Coronary artery (tissue), 2 donors: ENCODE results near the gene DUSP2.

Source experiments
- DNase-seq: peaks from one replicate; pipeline ENCODE4 v3.0.0-alpha.2; 2017; ENCODE audit warnings: low spot score
- H3K27ac ChIP-seq, 2 donors: fragments of 200-600 bp; sonication (generic); one replicate each; pipeline ENCODE4 v1.5.1; 2016 to 2019
- H3K4me3 ChIP-seq: fragments of 200-600 bp; sonication (generic); 2 replicates; pipeline ENCODE4 v1.5.1; 2016; ENCODE audit warnings: mild to moderate bottlenecking, moderate library complexity
- CTCF ChIP-seq: fragments of 200-600 bp; sonication (generic); IDR thresholded peaks from one replicate; pipeline ENCODE4 v1.5.1; 2019; ENCODE audit warnings: antibody characterized with exemption

Gene DUSP2

GRCh38 chr2:96139181-96139758 is 6.0 kb downstream of the DUSP2 start:
- no peak for TF ChIP-seq CTCF
- no peak overlapping the region for H3K27ac ChIP-seq

GRCh38 chr2:96138179-96139145 is 6.8 kb downstream of the DUSP2 start, which contains the start of gene ASTL:
ASTL (minus strand) TSS chr2:96138502; CDS start chr2:96138436, 66 bp downstream.
- Histone ChIP-seq H3K4me3 (no peak within 1 kb of the TSS), H3K27ac (no peak within 1 kb of the TSS)
- TF ChIP-seq CTCF, result no peak
- DNase-seq, result no peak

More at GRCh38 chr2:96139181-96139758, 6.0 kb downstream of the DUSP2 start:
- H3K4me3 ChIP-seq, result no peak overlapping the region
- no peak for DNase-seq

GRCh38 chr2:96137321-96138178 is 7.7 kb downstream of the DUSP2 start:
- DNase-seq, result no peak

GRCh38 chr2:96136129-96136720 is 9.0 kb downstream of the DUSP2 start:
- H3K4me3 ChIP-seq, result no peak overlapping the region
- no peak for DNase-seq
- H3K27ac ChIP-seq, result no peak overlapping the region
- no peak for TF ChIP-seq CTCF

More at GRCh38 chr2:96137321-96138178, 7.7 kb downstream of the DUSP2 start:
- Histone ChIP-seq H3K4me3 (no peak overlapping the region), H3K27ac (no peak overlapping the region)
- no peak for TF ChIP-seq CTCF

- Histone ChIP-seq H3K27ac (no peak overlapping the region), H3K4me3 (no peak overlapping the region)
- no peak for DNase-seq
- no peak for TF ChIP-seq CTCF
Observed at GRCh38 chr2:96135621-96136020, 9.6 kb downstream of the DUSP2 start.

- TF ChIP-seq CTCF, result no peak
- H3K4me3 ChIP-seq, result no peak overlapping the region
- no peak overlapping the region for H3K27ac ChIP-seq
- DNase-seq, result no peak
Observed at GRCh38 chr2:96135171-96135570, 10.1 kb downstream of the DUSP2 start.
